Activated CD8-positive, alpha-beta T cell treated with anti-CD3 and anti-CD28 coated beads for 36 hours (primary cell): ENCODE results near the gene KCNA5. TPM values are rescaled to one million over a fixed set of nuclear protein-coding genes. Genes with fewer than 3 reads are reported as not detected.

Experiments used
- ATAC-seq: fragments of 200-7000 bp; cut with Tn5 transposase; one replicate; pipeline ENCODE4 v1.10.0; 2021; ENCODE audit warnings: mild to moderate bottlenecking, moderate library complexity
- CTCF ChIA-PET: fragments of 350-600 bp; sonication (Branson Sonifier 250); formaldehyde crosslinking; loops from one replicate; lab custom pipeline; 2021; ENCODE audit warnings: antibody characterized with exemption; lab: Charles Lee
- POLR2A ChIA-PET: fragments of 350-600 bp; sonication (Branson Sonifier 250); formaldehyde crosslinking; loops from one replicate; lab custom pipeline; 2021; ENCODE audit warnings: antibody characterized with exemption; lab: Charles Lee
- DNase-seq: peaks from one replicate; pipeline ENCODE4 v3.0.0-alpha.2; 2020
- H3K27ac Mint-ChIP-seq: one replicate; pipeline ENCODE4 v1.8.0; 2021; ENCODE audit warnings: mild to moderate bottlenecking, mixed read lengths
- H3K27me3 Mint-ChIP-seq: one replicate; pipeline ENCODE4 v1.8.0; 2021; ENCODE audit warnings: mixed read lengths
- H3K36me3 Mint-ChIP-seq: one replicate; pipeline ENCODE4 v1.8.0; 2021; ENCODE audit warnings: low read depth, mixed read lengths
- H3K4me1 Mint-ChIP-seq: one replicate; pipeline ENCODE4 v1.8.0; 2021; ENCODE audit warnings: low read depth, mixed read lengths
- H3K4me3 Mint-ChIP-seq: one replicate; pipeline ENCODE4 v1.8.0; 2021; ENCODE audit warnings: mild to moderate bottlenecking, moderate library complexity, mixed read lengths
- H3K9me3 Mint-ChIP-seq: one replicate; pipeline ENCODE4 v1.8.0; 2021; ENCODE audit warnings: mixed read lengths
- CTCF ChIP-seq: fragments of 200-600 bp; IDR thresholded peaks from one replicate; pipeline ENCODE4 v1.8.0; 2022; ENCODE audit warnings: antibody characterized with exemption, mild to moderate bottlenecking
- intact Hi-C: fragments of 100-400 bp; cut with micrococcal nuclease; formaldehyde crosslinking; loops from one replicate; pipeline ENCODE4 v1.10.0; 2022
- total RNA-seq, 2 experiments: library from RNA; stranded (reverse); gene quantifications; one replicate each; pipeline ENCODE4 v1.2.3, GENCODE V29; 2021

The KCNA5 gene
- total RNA-seq, 2 experiments from 2014 or later, result not detected

- ATAC-seq, result no peak
- no peaks in the 10 kb centered on the region for H3K9me3 Mint-ChIP-seq
- DNase-seq, result no peak
- H3K4me3 Mint-ChIP-seq, result no peak overlapping the region
- H3K36me3 Mint-ChIP-seq, result no peaks in the 10 kb centered on the region
- POLR2A ChIA-PET, result interaction anchor here (0.6 kb wide), 1 partner anchor 28 kb away, joined by 4 read pairs; no protein-coding TSS in a partner anchor
- CTCF ChIA-PET, result interaction anchor here (1.2 kb wide), 1 partner anchor 170 kb away, joined by 3 read pairs; no protein-coding TSS in a partner anchor
- intact Hi-C loops, result no loop called here
- no peaks in the 10 kb centered on the region for H3K4me1 Mint-ChIP-seq
- TF ChIP-seq CTCF, result no peak
- no peak overlapping the region for H3K27ac Mint-ChIP-seq
- peaks cover 20% of the 10 kb centered on the region for H3K27me3 Mint-ChIP-seq
These were observed 16.4 kb upstream of the KCNA5 start for GRCh38 chr12:5027046-5027821.

- H3K9me3 Mint-ChIP-seq, result no peaks in the 10 kb centered on the region
- H3K4me3 Mint-ChIP-seq, result no peak overlapping the region
- ChIA-PET POLR2A (no interaction called here), CTCF (no interaction called here)
- peaks cover 12% of the 10 kb centered on the region for H3K27me3 Mint-ChIP-seq
- DNase-seq (no peak), ATAC-seq (no peak)
- intact Hi-C loops, result no loop called here
- no peaks in the 10 kb centered on the region for H3K4me1 Mint-ChIP-seq
- H3K36me3 Mint-ChIP-seq, result no peaks in the 10 kb centered on the region
- no peak for TF ChIP-seq CTCF
- H3K27ac Mint-ChIP-seq, result no peak overlapping the region
These were observed 13.6 kb upstream of the KCNA5 start for GRCh38 chr12:5030066-5030465.

GRCh38 chr12:5031242-5031641, 12.4 kb upstream of the KCNA5 start:
- H3K27me3 Mint-ChIP-seq, result peaks cover 7% of the 10 kb centered on the region
- POLR2A ChIA-PET, result no interaction called here
- CTCF ChIA-PET, result no interaction called here
- TF ChIP-seq CTCF, result no peak
- no peak overlapping the region for H3K27ac Mint-ChIP-seq
- H3K4me3 Mint-ChIP-seq, result no peak overlapping the region
- no peaks in the 10 kb centered on the region for H3K36me3 Mint-ChIP-seq
- no peaks in the 10 kb centered on the region for H3K4me1 Mint-ChIP-seq
- H3K9me3 Mint-ChIP-seq, result no peaks in the 10 kb centered on the region
- DNase-seq, result no peak
- no peak for ATAC-seq
- intact Hi-C loops, result no loop called here

- Mint-ChIP-seq H3K27me3 (peaks cover 7% of the 10 kb centered on the region), H3K27ac (no peak overlapping the region), H3K9me3 (no peaks in the 10 kb centered on the region), H3K4me3 (no peak overlapping the region), H3K4me1 (no peaks in the 10 kb centered on the region), H3K36me3 (no peaks in the 10 kb centered on the region)
- CTCF ChIA-PET, result no interaction called here
- TF ChIP-seq CTCF, result no peak
- no peak for ATAC-seq
- intact Hi-C loops, result no loop called here
- DNase-seq, result no peak
- POLR2A ChIA-PET, result no interaction called here
These were observed 11.7 kb upstream of the KCNA5 start for GRCh38 chr12:5031958-5032357.

GRCh38 chr12:5032821-5033220, 10.9 kb upstream of the KCNA5 start:
- Mint-ChIP-seq H3K36me3 (no peaks in the 10 kb centered on the region), H3K9me3 (no peaks in the 10 kb centered on the region), H3K4me1 (no peaks in the 10 kb centered on the region), H3K4me3 (no peak overlapping the region), H3K27me3 (peaks cover 4% of the 10 kb centered on the region), H3K27ac (no peak overlapping the region)
- intact Hi-C loops, result no loop called here
- no peak for ATAC-seq
- no peak for DNase-seq
- CTCF ChIA-PET, result no interaction called here
- POLR2A ChIA-PET, result no interaction called here
- no peak for TF ChIP-seq CTCF
